GM23338 (cell line): ENCODE measurements around the gene OR8D2. TPM values are rescaled to one million over a fixed set of nuclear protein-coding genes. Genes with fewer than 3 reads are reported as not detected.
A peak's percentile ranks its signal among the peaks of the same experiment; 100 is the strongest.

Experiments
- ATAC-seq: fragments of 200-7000 bp; cut with Tn5 transposase; 3 replicates; pipeline ENCODE4 v1.9.1; 2020
- DNase-seq: peaks from one replicate; pipeline ENCODE4 v3.0.0-alpha.2; 2015; ENCODE audit warnings: low spot score
- H2AFZ ChIP-seq: fragments of 200-600 bp; sonication (generic); 2 replicates; pipeline ENCODE4 v1.8.0; 2016; ENCODE audit warnings: antibody characterized with exemption, mild to moderate bottlenecking, moderate library complexity
- H3F3A ChIP-seq: fragments of 200-600 bp; sonication (generic); replicated peaks from 2 replicates; pipeline ENCODE4 v1.8.0; 2017; ENCODE audit warnings: antibody characterized with exemption, mixed run types, low read depth
- H3K27ac ChIP-seq: fragments of 200-600 bp; sonication (generic); 2 replicates; pipeline ENCODE4 v1.6.1; 2016; ENCODE audit warnings: low read depth
- H3K27me3 ChIP-seq: fragments of 200-600 bp; sonication (generic); 2 replicates; pipeline ENCODE4 v1.8.0; 2016; ENCODE audit warnings: mild to moderate bottlenecking, mixed run types, moderate library complexity; ENCODE audit not compliant: insufficient read depth
- H3K36me3 ChIP-seq: fragments of 200-600 bp; sonication (generic); 2 replicates; pipeline ENCODE4 v1.8.0; 2016; ENCODE audit warnings: mild to moderate bottlenecking; ENCODE audit not compliant: insufficient read depth
- H3K4me1 ChIP-seq: fragments of 200-600 bp; sonication (generic); 2 replicates; pipeline ENCODE4 v1.8.0; 2016; ENCODE audit warnings: mild to moderate bottlenecking, moderate library complexity; ENCODE audit not compliant: insufficient read depth
- H3K4me2 ChIP-seq: fragments of 200-600 bp; sonication (generic); 2 replicates; pipeline ENCODE4 v1.7.1; 2017; ENCODE audit warnings: mixed run types
- H3K4me3 ChIP-seq: fragments of 200-600 bp; sonication (generic); 2 replicates; pipeline ENCODE4 v1.6.1; 2016; ENCODE audit warnings: mixed run types
- H3K79me2 ChIP-seq: fragments of 200-600 bp; sonication (generic); replicated peaks from 2 replicates; pipeline ENCODE4 v1.8.0; 2017; ENCODE audit warnings: mild to moderate bottlenecking; ENCODE audit not compliant: insufficient read depth
- H3K9me2 ChIP-seq: fragments of 200-600 bp; sonication (generic); 2 replicates; pipeline ENCODE4 v1.8.0; 2017; ENCODE audit not compliant: insufficient read depth
- H4K20me1 ChIP-seq: fragments of 200-600 bp; sonication (generic); replicated peaks from 2 replicates; pipeline ENCODE4 v1.8.0; 2017; ENCODE audit warnings: mild to moderate bottlenecking; ENCODE audit not compliant: insufficient read depth
- H3K27ac Mint-ChIP-seq: 2 replicates; pipeline ENCODE4 v1.8.0; 2020; ENCODE audit warnings: inconsistent platforms, mild to moderate bottlenecking, moderate library complexity, mixed read lengths
- H3K27me3 Mint-ChIP-seq: 3 replicates; pipeline ENCODE4 v1.8.0; 2022; ENCODE audit warnings: low read depth, mild to moderate bottlenecking, moderate library complexity, mixed read lengths, inconsistent platforms; ENCODE audit not compliant: insufficient read depth, poor library complexity
- H3K36me3 Mint-ChIP-seq: 3 replicates; pipeline ENCODE4 v1.8.0; 2021; ENCODE audit warnings: low read depth, mild to moderate bottlenecking, inconsistent platforms, moderate library complexity, mixed read lengths
- H3K4me1 Mint-ChIP-seq: 3 replicates; pipeline ENCODE4 v1.8.0; 2020; ENCODE audit warnings: mild to moderate bottlenecking, inconsistent platforms, mixed read lengths
- H3K4me3 Mint-ChIP-seq: 3 replicates; pipeline ENCODE4 v1.8.0; 2021; ENCODE audit warnings: moderate library complexity, mild to moderate bottlenecking, inconsistent platforms, mixed read lengths
- H3K9me3 Mint-ChIP-seq: 3 replicates; pipeline ENCODE4 v1.8.0; 2020; ENCODE audit warnings: moderate library complexity, mild to moderate bottlenecking, inconsistent platforms, mixed read lengths
- CREB1 ChIP-seq: fragments of 250-450 bp; sonication (Bioruptor Pico); IDR thresholded peaks from 2 replicates; pipeline ENCODE4 v1.5.0; 2020; ENCODE audit warnings: low read depth, mild to moderate bottlenecking, moderate library complexity
- EZH2phosphoT487 ChIP-seq: fragments of 200-600 bp; sonication (generic); IDR thresholded peaks from one replicate; pipeline ENCODE4 v1.8.1; 2018; ENCODE audit warnings: antibody characterized with exemption; ENCODE audit not compliant: unreplicated experiment
- NANOG ChIP-seq: IDR thresholded peaks from 2 replicates; pipeline ENCODE4 v1.6.1; 2016; ENCODE audit warnings: antibody characterized with exemption, borderline replicate concordance
- POLR2AphosphoS5 ChIP-seq: IDR thresholded peaks from 2 replicates; pipeline ENCODE4 v1.6.1; 2016; ENCODE audit warnings: antibody characterized with exemption, low read depth
- STAT1 ChIP-seq: IDR thresholded peaks from one replicate; pipeline ENCODE4 v1.6.1; 2016; ENCODE audit warnings: antibody characterized with exemption; ENCODE audit not compliant: unreplicated experiment
- ZNF331 ChIP-seq: fragments of 250-450 bp; sonication (Bioruptor Pico); IDR thresholded peaks from 2 replicates; pipeline ENCODE4 v1.5.0; 2020; ENCODE audit warnings: low read depth, mild to moderate bottlenecking, moderate library complexity
- polyA plus RNA-seq: library from polyadenylated mRNA; unstranded; fragments of >200 nt; fragmentation: Nextera tagmentation; extraction: Ambion mirVana; gene quantifications from 2 replicates; pipeline ENCODE4 v1.2.1, GENCODE V29; 2016
- total RNA-seq: library from RNA; depleted of rRNA; stranded (reverse); fragments of >200 nt; shearing (Covaris generic); gene quantifications from 2 replicates; pipeline ENCODE4 v1.2.3, GENCODE V29; 2014
- TF ChIP-seq, protein P1 (sequence below): fragments of 250-450 bp; sonication (Bioruptor Pico); IDR thresholded peaks from 2 replicates; pipeline ENCODE4 v1.5.0; 2020; ENCODE audit warnings: mild to moderate bottlenecking, moderate library complexity
- TF ChIP-seq, protein P2 (sequence below), 2 experiments: fragments of 200-600 bp in 1 of 2; sonication (generic) in 1 of 2; conservative IDR thresholded peaks; 2 replicates each; pipeline versions ENCODE4 v1.5.1 to v1.6.1; 2016 to 2017; ENCODE audit warnings: antibody characterized with exemption in 2 of 2, low read depth in 2 of 2, mild to moderate bottlenecking in 2 of 2, moderate library complexity in 1 of 2

OR8D2 gene
- total and polyA plus RNA-seq, 2 experiments from 2014 or later, result not detected

DNA sequence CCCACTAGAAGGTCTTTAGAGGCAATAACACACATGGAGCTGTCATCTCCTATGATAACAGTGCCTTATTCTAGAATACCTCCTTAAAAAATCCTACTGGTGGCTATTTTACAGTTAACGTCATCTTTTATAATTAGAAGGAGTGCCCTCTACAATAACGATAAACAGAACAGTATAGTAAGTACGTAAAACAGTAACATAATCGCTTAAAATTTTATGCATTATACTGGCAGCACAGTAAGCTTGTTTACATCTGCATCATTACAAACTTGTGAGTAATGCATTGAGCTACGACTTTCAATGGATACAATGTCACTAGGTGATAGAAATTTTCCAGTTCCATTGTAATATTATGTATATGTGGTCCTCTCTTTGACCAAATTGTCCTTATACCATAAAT lies 24.3 kb upstream of the OR8D2 start (continued):
- TF ChIP-seq, protein P1, sequence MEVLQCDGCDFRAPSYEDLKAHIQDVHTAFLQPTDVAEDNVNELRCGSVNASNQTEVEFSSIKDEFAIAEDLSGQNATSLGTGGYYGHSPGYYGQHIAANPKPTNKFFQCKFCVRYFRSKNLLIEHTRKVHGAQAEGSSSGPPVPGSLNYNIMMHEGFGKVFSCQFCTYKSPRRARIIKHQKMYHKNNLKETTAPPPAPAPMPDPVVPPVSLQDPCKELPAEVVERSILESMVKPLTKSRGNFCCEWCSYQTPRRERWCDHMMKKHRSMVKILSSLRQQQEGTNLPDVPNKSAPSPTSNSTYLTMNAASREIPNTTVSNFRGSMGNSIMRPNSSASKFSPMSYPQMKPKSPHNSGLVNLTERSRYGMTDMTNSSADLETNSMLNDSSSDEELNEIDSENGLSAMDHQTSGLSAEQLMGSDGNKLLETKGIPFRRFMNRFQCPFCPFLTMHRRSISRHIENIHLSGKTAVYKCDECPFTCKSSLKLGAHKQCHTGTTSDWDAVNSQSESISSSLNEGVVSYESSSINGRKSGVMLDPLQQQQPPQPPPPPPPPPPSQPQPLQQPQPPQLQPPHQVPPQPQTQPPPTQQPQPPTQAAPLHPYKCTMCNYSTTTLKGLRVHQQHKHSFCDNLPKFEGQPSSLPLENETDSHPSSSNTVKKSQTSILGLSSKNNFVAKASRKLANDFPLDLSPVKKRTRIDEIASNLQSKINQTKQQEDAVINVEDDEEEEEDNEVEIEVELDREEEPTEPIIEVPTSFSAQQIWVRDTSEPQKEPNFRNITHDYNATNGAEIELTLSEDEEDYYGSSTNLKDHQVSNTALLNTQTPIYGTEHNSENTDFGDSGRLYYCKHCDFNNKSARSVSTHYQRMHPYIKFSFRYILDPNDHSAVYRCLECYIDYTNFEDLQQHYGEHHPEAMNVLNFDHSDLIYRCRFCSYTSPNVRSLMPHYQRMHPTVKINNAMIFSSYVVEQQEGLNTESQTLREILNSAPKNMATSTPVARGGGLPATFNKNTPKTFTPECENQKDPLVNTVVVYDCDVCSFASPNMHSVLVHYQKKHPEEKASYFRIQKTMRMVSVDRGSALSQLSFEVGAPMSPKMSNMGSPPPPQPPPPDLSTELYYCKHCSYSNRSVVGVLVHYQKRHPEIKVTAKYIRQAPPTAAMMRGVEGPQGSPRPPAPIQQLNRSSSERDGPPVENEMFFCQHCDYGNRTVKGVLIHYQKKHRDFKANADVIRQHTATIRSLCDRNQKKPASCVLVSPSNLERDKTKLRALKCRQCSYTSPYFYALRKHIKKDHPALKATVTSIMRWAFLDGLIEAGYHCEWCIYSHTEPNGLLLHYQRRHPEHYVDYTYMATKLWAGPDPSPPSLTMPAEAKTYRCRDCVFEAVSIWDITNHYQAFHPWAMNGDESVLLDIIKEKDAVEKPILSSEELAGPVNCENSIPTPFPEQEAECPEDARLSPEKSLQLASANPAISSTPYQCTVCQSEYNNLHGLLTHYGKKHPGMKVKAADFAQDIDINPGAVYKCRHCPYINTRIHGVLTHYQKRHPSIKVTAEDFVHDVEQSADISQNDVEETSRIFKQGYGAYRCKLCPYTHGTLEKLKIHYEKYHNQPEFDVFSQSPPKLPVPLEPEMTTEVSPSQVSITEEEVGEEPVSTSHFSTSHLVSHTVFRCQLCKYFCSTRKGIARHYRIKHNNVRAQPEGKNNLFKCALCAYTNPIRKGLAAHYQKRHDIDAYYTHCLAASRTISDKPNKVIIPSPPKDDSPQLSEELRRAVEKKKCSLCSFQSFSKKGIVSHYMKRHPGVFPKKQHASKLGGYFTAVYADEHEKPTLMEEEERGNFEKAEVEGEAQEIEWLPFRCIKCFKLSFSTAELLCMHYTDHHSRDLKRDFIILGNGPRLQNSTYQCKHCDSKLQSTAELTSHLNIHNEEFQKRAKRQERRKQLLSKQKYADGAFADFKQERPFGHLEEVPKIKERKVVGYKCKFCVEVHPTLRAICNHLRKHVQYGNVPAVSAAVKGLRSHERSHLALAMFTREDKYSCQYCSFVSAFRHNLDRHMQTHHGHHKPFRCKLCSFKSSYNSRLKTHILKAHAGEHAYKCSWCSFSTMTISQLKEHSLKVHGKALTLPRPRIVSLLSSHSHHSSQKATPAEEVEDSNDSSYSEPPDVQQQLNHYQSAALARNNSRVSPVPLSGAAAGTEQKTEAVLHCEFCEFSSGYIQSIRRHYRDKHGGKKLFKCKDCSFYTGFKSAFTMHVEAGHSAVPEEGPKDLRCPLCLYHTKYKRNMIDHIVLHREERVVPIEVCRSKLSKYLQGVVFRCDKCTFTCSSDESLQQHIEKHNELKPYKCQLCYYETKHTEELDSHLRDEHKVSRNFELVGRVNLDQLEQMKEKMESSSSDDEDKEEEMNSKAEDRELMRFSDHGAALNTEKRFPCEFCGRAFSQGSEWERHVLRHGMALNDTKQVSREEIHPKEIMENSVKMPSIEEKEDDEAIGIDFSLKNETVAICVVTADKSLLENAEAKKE (CRISPR knock-in tag), result no peak

DNA sequence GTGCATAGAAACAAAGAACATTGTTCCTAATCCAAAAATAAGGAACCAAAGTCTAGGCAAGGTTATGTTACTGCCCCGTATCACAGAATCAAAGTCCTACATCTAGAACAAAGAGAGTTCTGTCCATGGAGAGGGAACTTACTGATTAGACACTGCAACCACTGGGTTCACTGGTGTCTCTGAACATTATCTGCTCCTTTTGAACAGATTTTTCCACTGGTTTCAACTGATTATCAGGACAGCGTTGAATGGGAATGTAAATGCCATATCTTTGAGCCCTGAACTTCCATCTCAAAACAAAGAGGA lies 20.1 kb upstream of the OR8D2 start:
- no peaks in the 10 kb centered on the region for H3K27me3 ChIP-seq
- H3K4me1 Mint-ChIP-seq, result no peaks in the 10 kb centered on the region
- H3K36me3 Mint-ChIP-seq, result no peaks in the 10 kb centered on the region
- no peak overlapping the region for H3K4me3 Mint-ChIP-seq
- H3F3A ChIP-seq, result no peaks in the 10 kb centered on the region
- no peak overlapping the region for H3K27ac ChIP-seq
- no peaks in the 10 kb centered on the region for H4K20me1 ChIP-seq
- DNase-seq (no peak), ATAC-seq (no peak)
- H2AFZ ChIP-seq, result 0 out of 2 replicates have a peak overlapping the region, but pooled peaks have one; percentile 10
- no peaks in the 10 kb centered on the region for H3K4me1 ChIP-seq
- H3K79me2 ChIP-seq, result no peaks in the 10 kb centered on the region
- no peak overlapping the region for H3K27ac Mint-ChIP-seq
- no peaks in the 10 kb centered on the region for H3K27me3 Mint-ChIP-seq
- no peaks in the 10 kb centered on the region; the same call in 2 of the 3 replicates for H3K9me3 Mint-ChIP-seq
- no peaks in the 10 kb centered on the region for H3K36me3 ChIP-seq
- no peak overlapping the region for H3K4me2 ChIP-seq
- no peaks in the 10 kb centered on the region for H3K9me2 ChIP-seq
- no peak overlapping the region for H3K4me3 ChIP-seq
- TF ChIP-seq EZH2phosphoT487 (no peak), POLR2AphosphoS5 (no peak), CREB1 (CRISPR knock-in tag) (no peak), NANOG (no peak), STAT1 (no peak), ZNF331 (CRISPR knock-in tag) (no peak)
- TF ChIP-seq, protein P2, sequence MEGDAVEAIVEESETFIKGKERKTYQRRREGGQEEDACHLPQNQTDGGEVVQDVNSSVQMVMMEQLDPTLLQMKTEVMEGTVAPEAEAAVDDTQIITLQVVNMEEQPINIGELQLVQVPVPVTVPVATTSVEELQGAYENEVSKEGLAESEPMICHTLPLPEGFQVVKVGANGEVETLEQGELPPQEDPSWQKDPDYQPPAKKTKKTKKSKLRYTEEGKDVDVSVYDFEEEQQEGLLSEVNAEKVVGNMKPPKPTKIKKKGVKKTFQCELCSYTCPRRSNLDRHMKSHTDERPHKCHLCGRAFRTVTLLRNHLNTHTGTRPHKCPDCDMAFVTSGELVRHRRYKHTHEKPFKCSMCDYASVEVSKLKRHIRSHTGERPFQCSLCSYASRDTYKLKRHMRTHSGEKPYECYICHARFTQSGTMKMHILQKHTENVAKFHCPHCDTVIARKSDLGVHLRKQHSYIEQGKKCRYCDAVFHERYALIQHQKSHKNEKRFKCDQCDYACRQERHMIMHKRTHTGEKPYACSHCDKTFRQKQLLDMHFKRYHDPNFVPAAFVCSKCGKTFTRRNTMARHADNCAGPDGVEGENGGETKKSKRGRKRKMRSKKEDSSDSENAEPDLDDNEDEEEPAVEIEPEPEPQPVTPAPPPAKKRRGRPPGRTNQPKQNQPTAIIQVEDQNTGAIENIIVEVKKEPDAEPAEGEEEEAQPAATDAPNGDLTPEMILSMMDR (conservative IDR thresholded peaks at IDR 0.05; ENCODE audit: low read depth in 2 of 2), result no peak
- TF ChIP-seq, protein P1 (CRISPR knock-in tag), result no peak
